ENCODE measurements around the gene PGAP3.

- TF ChIP-seq CTCF (IDR thresholded peaks at IDR 0.05; ENCODE audit: insufficient read depth, low read depth, low read length), result peak; percentile 100
- no peak for TF ChIP-seq EZH2 (IDR thresholded peaks at IDR 0.05; ENCODE audit: insufficient read depth, low read length)
Observed at GRCh38 chr17:39621523-39622379, 66.1 kb downstream of the PGAP3 start.
